GM12801 (cell line): Measurements from ENCODE around the gene ISG20.

ENCODE experiments used
- CTCF ChIP-seq: IDR thresholded peaks from one replicate; pipeline ENCODE4 v1.5.1; 2011; ENCODE audit warnings: control low read depth; ENCODE audit not compliant: insufficient read length; ENCODE audit errors: extremely low read depth

ISG20 gene

GRCh38 chr15:88678755-88679154 lies 39.9 kb downstream of the ISG20 start:
- TF ChIP-seq CTCF: no peak

- TF ChIP-seq CTCF: no peak
These were observed 41.6 kb downstream of the ISG20 start for GRCh38 chr15:88680241-88681001.

DNA sequence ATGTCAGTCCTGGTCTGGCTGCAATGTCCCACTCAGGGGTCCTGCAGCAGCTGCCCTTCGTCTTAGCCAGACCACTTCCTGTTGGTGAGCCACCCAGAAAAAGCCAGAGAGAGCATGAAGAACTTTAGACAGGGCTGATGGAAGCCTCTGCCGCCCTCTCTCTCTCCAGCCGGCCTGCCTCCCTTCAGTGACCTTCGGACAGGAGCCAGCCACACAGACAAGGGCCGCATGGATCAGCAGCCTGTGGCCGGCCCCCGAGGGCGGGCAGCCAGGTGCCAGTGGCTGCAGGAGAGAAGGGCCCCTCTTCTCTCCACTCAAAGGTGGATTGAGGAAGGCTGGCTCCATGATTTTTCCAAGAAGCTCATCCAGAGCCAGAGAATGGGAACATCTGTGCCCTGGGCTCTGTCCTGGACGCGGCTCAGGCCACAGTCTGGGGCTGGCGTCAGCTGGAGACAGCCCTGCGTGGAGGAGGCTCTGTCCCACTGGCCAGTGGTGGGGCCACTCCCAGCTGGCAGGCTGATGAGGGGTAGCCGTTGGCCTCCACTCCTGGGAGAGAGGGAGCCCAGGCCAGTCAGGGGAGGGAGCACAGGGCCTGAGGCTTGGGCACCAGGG lies 42.9 kb downstream of the ISG20 start:
- TF ChIP-seq CTCF: no peak

DNA sequence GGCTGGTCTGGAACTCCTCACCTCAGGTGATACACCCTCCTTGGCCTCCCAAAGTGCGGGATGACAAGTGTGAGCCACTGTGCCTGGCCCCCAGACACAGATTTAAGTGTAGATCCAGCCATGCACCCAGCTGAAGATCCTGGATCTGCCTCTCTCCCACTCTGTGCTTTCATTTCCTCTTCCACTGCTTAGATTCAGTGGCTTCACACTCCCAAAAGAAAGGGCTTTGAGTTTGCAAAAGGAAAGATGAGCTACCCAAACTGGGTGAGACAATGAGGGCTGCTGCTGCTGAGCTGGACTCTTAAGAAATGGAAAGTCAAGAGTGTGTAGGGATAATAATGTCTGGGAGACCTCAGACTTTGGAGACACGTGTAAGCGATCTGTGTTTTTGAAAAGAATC lies 45.5 kb downstream of the ISG20 start:
- TF ChIP-seq CTCF: no peak

- no peak for TF ChIP-seq CTCF
These were observed 47.4 kb downstream of the ISG20 start for GRCh38 chr15:88686166-88686565.

DNA sequence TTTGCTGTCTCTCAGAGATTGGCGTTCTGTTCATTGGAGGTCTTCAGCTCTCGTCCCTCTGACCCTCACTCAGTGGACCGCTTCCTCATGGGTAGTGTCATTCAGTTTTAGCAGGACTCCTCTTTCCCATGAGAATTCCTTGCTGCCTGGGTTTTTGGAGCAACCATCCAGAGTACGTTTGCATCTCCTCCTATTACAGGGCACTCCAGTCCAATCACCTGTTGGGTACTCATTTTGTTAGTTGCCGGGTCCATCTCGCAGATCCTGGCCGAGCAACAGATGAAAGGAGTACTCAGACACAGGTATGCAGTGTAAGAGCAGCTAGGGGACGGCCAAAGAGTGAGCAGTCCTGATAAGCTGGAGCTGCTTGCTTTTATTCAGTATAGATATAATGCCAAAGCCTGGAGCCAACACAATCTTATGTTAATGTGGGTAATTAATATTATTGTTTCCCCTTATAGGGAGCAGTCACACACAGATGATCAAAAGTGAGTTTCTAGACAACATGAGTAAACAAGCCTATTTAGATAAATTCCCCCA lies 49.6 kb downstream of the ISG20 start:
- no peak for TF ChIP-seq CTCF

GRCh38 chr15:88690331-88690730 lies 51.5 kb downstream of the ISG20 start:
- TF ChIP-seq CTCF: no peak
